Activated effector memory CD4-positive, alpha-beta T cell treated with Interleukin-2 at 50 U/mL for 16 hours (primary cell): ENCODE measurements around the gene C19orf12.
"Not testable (repeated sequence)": the region's sequence is repeated elsewhere in the genome, so short reads cannot be mapped to it uniquely, and the experiment has no call there.

Experiments used
- DNase-seq: peaks from one replicate; pipeline ENCODE4 v3.0.0-alpha.2; 2020

Gene C19orf12

GRCh38 chr19:29724746-29725145 is 9.7 kb upstream of the C19orf12 start:
- no peak for DNase-seq

- peak; percentile 1 for DNase-seq
Measured at GRCh38 chr19:29724102-29724641, 9.1 kb upstream of the C19orf12 start.

- DNase-seq = no peak
Measured at GRCh38 chr19:29717051-29717450, 2.0 kb upstream of the C19orf12 start.

GRCh38 chr19:29715701-29716581 is 880 bp upstream of the C19orf12 start:
- no peak for DNase-seq

GRCh38 chr19:29714371-29714952 is 599 bp downstream of the C19orf12 start:
- DNase-seq = no peak

- DNase-seq = no peak
Measured at GRCh38 chr19:29712744-29713516, 2.1 kb downstream of the C19orf12 start.

GRCh38 chr19:29711584-29712132 is 3.4 kb downstream of the C19orf12 start:
- DNase-seq = no peak

GRCh38 chr19:29709440-29709798 is 5.6 kb downstream of the C19orf12 start:
- DNase-seq = not testable (repeated sequence)

- no peak for DNase-seq
Measured at GRCh38 chr19:29708554-29709439, 6.3 kb downstream of the C19orf12 start.

GRCh38 chr19:29706635-29707034 is 8.4 kb downstream of the C19orf12 start:
- DNase-seq = no peak

- DNase-seq = no peak
Measured at GRCh38 chr19:29705706-29706105, 9.4 kb downstream of the C19orf12 start.

- DNase-seq = no peak
Measured at GRCh38 chr19:29704562-29705558, 10.2 kb downstream of the C19orf12 start.

GRCh38 chr19:29702963-29703320 is 12.1 kb downstream of the C19orf12 start:
- no peak for DNase-seq

GRCh38 chr19:29702161-29702962 is 12.7 kb downstream of the C19orf12 start:
- no peak for DNase-seq

GRCh38 chr19:29700498-29700897 is 14.6 kb downstream of the C19orf12 start:
- no peak for DNase-seq

- DNase-seq = no peak
Measured at GRCh38 chr19:29699861-29700260, 15.2 kb downstream of the C19orf12 start.

GRCh38 chr19:29697523-29698261 is 17.4 kb downstream of the C19orf12 start:
- DNase-seq = no peak

- no peak for DNase-seq
Measured at GRCh38 chr19:29696565-29696846, 18.6 kb downstream of the C19orf12 start.

- no peak for DNase-seq
Measured at GRCh38 chr19:29695765-29696564, 19.1 kb downstream of the C19orf12 start.
